Measurements from ENCODE around the gene RGS19. TPM values are rescaled to one million over a fixed set of nuclear protein-coding genes. Genes with fewer than 3 reads are reported as not detected.
A peak's percentile ranks its signal among the peaks of the same experiment; 100 is the strongest.

Gene RGS19
- total RNA-seq, 2 experiments from 2014 or later, result 9.7 to 14.8 TPM

- peak overlapping the region; percentile 39 for H3K27ac Mint-ChIP-seq
- ATAC-seq (ENCODE audit: poor library complexity) (peak; percentile 81), DNase-seq (peak; percentile 69 to 90 (median 78))
- H3K36me3 Mint-ChIP-seq (ENCODE audit: low read depth), result no peaks in the 10 kb centered on the region
- peaks cover 4% of the 10 kb centered on the region for H3K4me1 Mint-ChIP-seq (ENCODE audit: low read depth)
- no peaks in the 10 kb centered on the region for H3K9me3 Mint-ChIP-seq
- Histone ChIP-seq H3K9me3 (ENCODE audit: control insufficient read depth in 1 of 2, insufficient read depth in 1 of 2, low read length in 2 of 2) (peaks cover 0 to 8% of the 10 kb centered on the region in 2 experiments), H3K4me3 (ENCODE audit: low read length) (peak overlapping the region; percentile 27), H3K27ac (ENCODE audit: low read depth in 1 of 2, low read length in 2 of 2) (no peak overlapping the region), H3K4me1 (ENCODE audit: insufficient read depth, low read length) (peaks cover 26% of the 10 kb centered on the region), H3K27me3 (ENCODE audit: control insufficient read depth in 1 of 2, insufficient read depth in 2 of 2, low read length in 2 of 2) (peaks cover 6 to 12% of the 10 kb centered on the region in 2 experiments), H3K36me3 (ENCODE audit: insufficient read depth, low read length) (no peaks in the 10 kb centered on the region)
- ChIA-PET CTCF (interaction anchor here (0.7 to 2.3 kb wide), 6 partner anchors 14 to 77 kb away, joined by 3 to 19 read pairs (median 3); partner anchors contain the start of genes OPRL1, PRPF6 and RGS19), POLR2A (interaction anchor here (0.7 to 2.8 kb wide), 7 partner anchors 14 to 536 kb away, joined by 3 to 13 read pairs (median 4); partner anchors contain the start of genes PRPF6 and UCKL1)
- intact Hi-C loops (cut with DNase I, micrococcal nuclease), result loop anchor here in 1 of 2 experiments (1.0 to 2.0 kb wide), 4 partner anchors 19 to 520 kb away; no protein-coding TSS in a partner anchor
- peak overlapping the region; percentile 49 for H3K4me3 Mint-ChIP-seq
- H3K27me3 Mint-ChIP-seq, result peaks cover 14% of the 10 kb centered on the region
- TF ChIP-seq CTCF (IDR thresholded peaks at IDR 0.05), result peak; percentile 79
These were observed 21.5 kb downstream of the RGS19 start for GRCh38 chr20:64057628-64058498.

GRCh38 chr20:64056889-64057627, 22.3 kb downstream of the RGS19 start:
- H3K27ac Mint-ChIP-seq, result peak overlapping the region; percentile 39
- no peaks in the 10 kb centered on the region for H3K9me3 Mint-ChIP-seq
- TF ChIP-seq CTCF (IDR thresholded peaks at IDR 0.05), result no peak
- POLR2A ChIA-PET, result interaction anchor here (0.7 to 2.8 kb wide), 7 partner anchors 13 to 535 kb away, joined by 3 to 13 read pairs (median 4); partner anchors contain the start of genes PRPF6 and UCKL1
- DNase-seq (peak in 3 of 14 experiments; percentile 19 to 53 (median 38)), ATAC-seq (ENCODE audit: poor library complexity) (peak; percentile 69)
- peaks cover 18% of the 10 kb centered on the region for H3K4me1 ChIP-seq (ENCODE audit: insufficient read depth, low read length)
- intact Hi-C loops (cut with DNase I, micrococcal nuclease), result loop anchor here in 1 of 2 experiments (1.0 to 2.0 kb wide), 4 partner anchors 18 to 519 kb away; no protein-coding TSS in a partner anchor
- peaks cover 4% of the 10 kb centered on the region for H3K4me1 Mint-ChIP-seq (ENCODE audit: low read depth)
- H3K4me3 Mint-ChIP-seq, result peak overlapping the region; percentile 49
- H3K4me3 ChIP-seq (ENCODE audit: low read length), result peak overlapping the region; percentile 27
- H3K27ac ChIP-seq (ENCODE audit: low read depth in 1 of 2, low read length in 2 of 2), result no peak overlapping the region
- H3K36me3 ChIP-seq (ENCODE audit: insufficient read depth, low read length), result no peaks in the 10 kb centered on the region
- CTCF ChIA-PET, result interaction anchor here (0.7 to 2.3 kb wide), 6 partner anchors 14 to 76 kb away, joined by 3 to 19 read pairs (median 3); partner anchors contain the start of genes OPRL1, PRPF6 and RGS19
- H3K9me3 ChIP-seq (ENCODE audit: control insufficient read depth in 1 of 2, insufficient read depth in 1 of 2, low read length in 2 of 2), result peaks cover 0 to 8% of the 10 kb centered on the region in 2 experiments
- peaks cover 19% of the 10 kb centered on the region for H3K27me3 Mint-ChIP-seq
- peaks cover 14 to 16% of the 10 kb centered on the region in 2 experiments for H3K27me3 ChIP-seq (ENCODE audit: control insufficient read depth in 1 of 2, insufficient read depth in 2 of 2, low read length in 2 of 2)
- no peaks in the 10 kb centered on the region for H3K36me3 Mint-ChIP-seq (ENCODE audit: low read depth)

- H3K36me3 Mint-ChIP-seq (ENCODE audit: low read depth), result no peaks in the 10 kb centered on the region
- no peak for DNase-seq
- Histone ChIP-seq H3K4me1 (ENCODE audit: insufficient read depth, low read length) (peaks cover 17% of the 10 kb centered on the region), H3K9me3 (ENCODE audit: control insufficient read depth in 1 of 2, insufficient read depth in 1 of 2, low read length in 2 of 2) (peaks cover 0 to 10% of the 10 kb centered on the region in 2 experiments), H3K36me3 (ENCODE audit: insufficient read depth, low read length) (no peaks in the 10 kb centered on the region), H3K27ac (ENCODE audit: low read depth in 1 of 2, low read length in 2 of 2) (no peak overlapping the region), H3K4me3 (ENCODE audit: low read length) (no peak overlapping the region), H3K27me3 (ENCODE audit: control insufficient read depth in 1 of 2, insufficient read depth in 2 of 2, low read length in 2 of 2) (peaks cover 19 to 20% of the 10 kb centered on the region in 2 experiments)
- peaks cover 24% of the 10 kb centered on the region for H3K27me3 Mint-ChIP-seq
- intact Hi-C loops (cut with DNase I, micrococcal nuclease), result loop anchor here in 1 of 2 experiments (2.0 kb wide), 1 partner anchor 270 kb away; no protein-coding TSS in a partner anchor
- no peak for TF ChIP-seq CTCF (IDR thresholded peaks at IDR 0.05)
- no peak overlapping the region for H3K4me3 Mint-ChIP-seq
- ATAC-seq (ENCODE audit: poor library complexity), result no peak
- no peak overlapping the region for H3K27ac Mint-ChIP-seq
- peaks cover 4% of the 10 kb centered on the region for H3K4me1 Mint-ChIP-seq (ENCODE audit: low read depth)
- ChIA-PET CTCF (no interaction called here), POLR2A (interaction anchor here (1.3 to 2.8 kb wide), 4 partner anchors 13 to 100 kb away, joined by 3 to 13 read pairs (median 5); partner anchors contain the start of genes PRPF6 and UCKL1)
- no peaks in the 10 kb centered on the region for H3K9me3 Mint-ChIP-seq
These were observed 22.8 kb downstream of the RGS19 start for GRCh38 chr20:64056639-64056888.
